GM21717 (cell line): ENCODE measurements around the gene CST7.
"Not testable (repeated sequence)": the region's sequence is repeated elsewhere in the genome, so short reads cannot be mapped to it uniquely, and the experiment has no call there.

Experiments
- ATAC-seq: cut with Tn5 transposase; IDR thresholded peaks from one replicate; pipeline ENCODE4 v1.9.1; 2021; ENCODE audit warnings: mild to moderate bottlenecking, moderate library complexity; ENCODE audit not compliant: unreplicated experiment

Gene CST7

GRCh38 chr20:24998631-24999445, 49.8 kb downstream of the CST7 start:
- ATAC-seq = no peak

DNA sequence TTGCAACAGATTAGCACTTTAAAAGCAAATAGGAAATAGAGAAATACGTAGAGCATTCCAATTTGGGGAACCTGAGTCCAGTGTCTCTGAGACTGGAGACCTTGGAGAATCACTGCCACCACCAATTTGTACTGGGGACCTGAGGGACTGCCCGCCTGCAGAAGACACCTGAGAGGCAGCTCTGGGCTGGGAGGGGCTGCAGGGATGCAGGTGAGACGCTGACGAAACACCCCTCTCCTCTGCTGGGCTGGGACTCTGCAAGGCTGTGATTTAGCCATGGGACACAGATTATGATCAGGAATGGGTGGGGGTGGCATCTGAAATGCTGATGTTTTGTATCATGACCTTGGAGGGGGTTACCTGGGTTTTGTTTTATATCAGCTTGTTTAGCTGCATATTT, 50.5 kb downstream of the CST7 start:
- ATAC-seq = no peak

- ATAC-seq = no peak
Measured at GRCh38 chr20:25000268-25000801, 51.3 kb downstream of the CST7 start.

GRCh38 chr20:25001323-25001722, 52.3 kb downstream of the CST7 start:
- not testable (repeated sequence) for ATAC-seq

GRCh38 chr20:25003002-25003401, 53.9 kb downstream of the CST7 start:
- no peak for ATAC-seq

DNA sequence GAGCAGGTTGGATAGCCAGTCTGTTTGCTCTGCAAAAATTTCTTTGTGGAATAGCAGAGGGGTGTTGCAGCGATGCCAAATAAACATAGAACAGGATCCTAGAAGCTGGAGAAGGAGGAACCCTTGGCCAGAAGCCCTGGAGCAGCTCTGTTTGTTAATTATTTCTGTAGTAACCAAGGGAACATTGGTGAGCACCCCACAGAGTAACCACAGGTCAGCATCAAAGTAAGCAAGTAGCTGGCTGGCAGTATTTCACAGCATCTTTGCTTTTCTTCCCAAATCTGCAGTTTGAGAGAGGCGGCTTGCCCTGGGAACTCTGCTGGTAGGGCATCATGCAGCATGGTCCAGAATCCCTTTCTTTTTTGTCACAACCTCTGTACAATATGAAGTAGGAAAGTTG, 56.2 kb downstream of the CST7 start:
- ATAC-seq = no peak

DNA sequence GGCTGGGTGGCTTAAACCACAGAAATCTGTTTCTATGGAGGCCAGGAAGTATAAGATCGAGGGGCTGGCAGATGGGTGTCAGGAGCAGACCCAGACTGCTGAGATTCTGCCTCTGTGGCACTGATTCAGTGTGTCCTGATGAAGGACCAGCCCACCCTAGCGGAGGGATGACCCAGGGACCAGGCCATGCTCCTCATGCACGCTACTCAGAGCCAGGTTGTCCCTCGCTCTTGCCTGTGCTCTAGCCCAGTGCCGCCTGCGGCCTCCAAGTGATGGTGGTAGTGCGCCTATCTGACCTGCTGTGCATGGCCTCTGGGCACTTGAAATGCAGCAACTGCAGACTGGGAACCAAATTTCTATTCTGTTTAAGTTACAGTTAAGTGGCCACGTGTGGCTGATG, 56.6 kb downstream of the CST7 start:
- no peak for ATAC-seq

DNA sequence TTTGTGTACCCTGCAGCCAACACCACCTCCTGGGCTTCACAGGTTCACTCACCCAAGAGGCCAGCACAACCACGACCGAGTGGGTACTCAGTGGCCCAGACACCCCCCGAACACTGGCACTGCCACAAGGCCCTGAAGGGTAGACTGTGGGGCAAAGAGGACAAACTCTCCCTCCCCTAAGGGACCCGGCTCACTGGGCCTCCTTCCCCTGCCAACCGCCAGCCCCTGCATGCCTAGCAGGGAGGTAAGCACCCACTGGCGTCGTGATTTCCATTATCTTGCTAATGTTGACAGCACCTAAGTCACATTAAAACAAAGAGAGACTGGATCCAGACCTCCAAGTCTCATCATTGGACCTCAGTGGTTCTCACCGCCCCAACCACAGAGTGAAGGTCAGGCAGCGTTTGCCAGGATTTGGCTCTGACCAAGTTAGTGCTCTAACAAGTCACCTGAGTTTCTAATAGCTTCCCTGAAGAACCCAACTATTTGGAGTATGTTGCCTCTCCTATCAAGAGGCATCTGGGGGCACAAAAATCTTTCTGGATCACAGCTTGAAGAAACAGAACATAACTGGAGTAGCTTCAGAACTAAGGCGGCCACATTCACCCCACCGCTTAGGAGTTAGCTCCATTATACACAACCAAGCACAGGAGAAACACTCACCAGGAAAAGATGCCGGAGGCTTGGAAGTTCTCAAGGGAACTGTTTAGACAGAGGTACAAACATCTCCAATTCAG, 57.5 kb downstream of the CST7 start:
- no peak for ATAC-seq

DNA sequence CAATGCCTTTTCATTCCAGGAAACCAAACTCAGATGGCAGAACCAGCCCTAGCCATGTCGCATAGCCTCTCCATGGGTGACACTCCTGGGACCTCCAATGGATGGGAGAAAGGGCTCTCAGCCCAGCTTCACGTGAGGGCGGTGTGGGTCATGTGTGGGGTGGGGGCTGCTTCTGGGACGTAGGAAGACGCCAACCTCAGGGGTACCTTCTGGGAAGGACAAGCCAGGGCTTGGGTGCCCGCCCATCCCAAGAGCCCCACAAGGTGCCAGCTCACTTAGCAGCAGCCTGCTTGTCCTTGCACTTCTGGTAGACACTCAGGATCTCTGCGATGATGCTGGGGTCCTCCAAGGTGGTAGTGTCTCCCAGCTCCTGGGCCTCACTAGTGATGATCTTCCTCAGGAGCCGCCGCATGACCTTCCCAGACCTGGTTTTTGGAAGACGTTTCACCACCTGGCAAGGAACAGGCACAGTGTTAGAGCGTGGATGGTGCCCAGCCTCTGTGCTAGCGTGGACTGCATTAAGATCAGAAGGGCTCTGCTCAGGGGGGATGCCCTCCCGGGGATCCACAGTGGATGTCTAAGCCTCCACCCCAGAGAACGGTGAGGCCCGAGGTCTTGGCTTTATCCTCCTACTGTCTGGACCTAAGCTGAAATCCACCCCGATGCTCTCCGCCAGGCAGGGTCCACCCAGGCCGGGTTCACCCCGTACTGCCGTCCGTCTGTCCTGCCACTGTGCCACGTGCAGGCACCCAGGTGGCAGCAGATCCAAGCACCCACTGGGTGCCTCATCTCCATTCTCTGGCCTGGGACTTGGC, 58.6 kb downstream of the CST7 start:
- ATAC-seq = no peak

DNA sequence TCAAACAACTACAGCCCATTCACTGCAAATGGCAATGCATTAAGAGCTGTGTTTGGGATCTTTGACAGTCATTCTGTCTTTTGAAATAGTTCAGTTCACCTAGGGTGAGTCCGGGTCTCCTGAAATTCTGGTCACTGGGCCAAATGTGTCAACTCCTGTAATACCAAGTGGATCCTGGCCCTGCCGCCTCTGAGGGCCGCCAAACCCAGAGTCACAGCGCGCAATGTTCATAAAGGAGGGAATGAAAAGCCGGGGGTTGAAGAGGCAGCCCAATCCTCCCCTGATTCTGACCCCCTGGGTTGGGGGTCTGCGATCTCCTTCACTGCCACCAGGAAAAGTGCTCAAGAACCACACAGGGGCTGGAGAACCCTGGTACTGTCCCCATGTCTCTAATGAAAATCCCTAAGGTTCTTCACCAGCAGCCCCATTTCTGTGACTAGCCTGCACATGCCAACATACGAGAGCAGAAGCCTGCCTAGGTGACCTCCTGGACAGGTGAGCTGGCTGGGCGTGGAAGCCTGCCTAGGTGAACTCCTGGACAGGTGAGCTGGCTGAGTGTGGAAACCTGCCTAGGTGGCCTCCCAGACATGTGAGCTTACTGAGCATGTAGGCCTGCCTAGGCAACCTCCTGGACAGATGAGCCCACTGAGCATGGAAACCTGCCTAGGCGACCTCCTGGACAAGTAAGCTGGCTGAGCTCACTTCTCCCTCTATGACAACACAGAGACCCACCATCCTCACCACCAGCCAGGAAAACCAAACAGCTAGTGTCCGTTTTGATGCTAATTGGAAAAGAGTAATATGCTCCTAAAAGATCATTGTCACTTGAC, 59.5 kb downstream of the CST7 start:
- no peak for ATAC-seq
